Skeletal muscle cell (primary cell): ENCODE results near the gene MOB3B.
"Not testable (repeated sequence)": the region's sequence is repeated elsewhere in the genome, so short reads cannot be mapped to it uniquely, and the experiment has no call there.

Source experiments
- DNase-seq: peaks from one replicate; pipeline ENCODE4 v3.0.0-alpha.2; 2010; ENCODE audit warnings: low read depth
- H3K4me3 ChIP-seq: 2 replicates; pipeline ENCODE4 v1.5.1; 2011; ENCODE audit warnings: low read depth, mild to moderate bottlenecking, control low read depth, low read length, moderate library complexity

The MOB3B gene

DNA sequence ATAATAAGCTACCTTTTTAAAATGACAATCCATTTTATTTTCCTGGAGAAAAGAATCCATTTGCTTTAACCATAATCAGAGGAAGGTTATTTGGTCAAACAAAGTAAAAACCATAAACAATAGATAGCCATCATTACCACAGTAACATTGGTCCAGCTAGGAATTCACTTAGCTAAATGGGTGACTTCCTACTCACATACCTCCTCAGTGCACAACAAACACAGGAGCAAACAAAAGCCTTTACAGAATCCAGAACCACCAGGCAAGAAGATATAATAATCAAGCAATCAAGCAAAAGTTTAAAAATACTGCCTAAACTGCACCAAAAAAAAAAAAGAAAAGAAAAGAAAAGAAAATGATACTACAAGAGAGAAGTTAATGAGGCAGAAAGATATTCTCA lies 6.5 kb downstream of the MOB3B start:
- no peak overlapping the region for H3K4me3 ChIP-seq
- no peak for DNase-seq

DNA sequence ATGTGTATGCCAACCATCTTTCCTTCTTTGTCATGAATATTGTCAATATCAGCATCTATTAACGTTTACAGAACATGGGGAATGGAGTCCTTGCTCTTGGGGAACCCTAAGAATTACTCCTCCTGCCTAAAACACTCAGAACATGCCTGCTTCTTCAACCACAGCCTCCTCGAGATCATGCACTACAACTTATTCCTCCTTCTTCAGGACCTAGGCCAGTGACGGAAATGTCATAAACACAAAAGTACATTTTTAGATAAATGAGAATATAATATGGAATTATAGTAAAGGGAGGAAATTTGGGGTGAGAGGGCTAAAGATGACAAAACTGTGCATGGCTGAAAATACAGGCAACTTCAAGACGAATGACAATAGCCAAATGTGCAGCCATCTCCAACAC lies 8.6 kb downstream of the MOB3B start:
- DNase-seq: no peak
- H3K4me3 ChIP-seq: no peak overlapping the region

DNA sequence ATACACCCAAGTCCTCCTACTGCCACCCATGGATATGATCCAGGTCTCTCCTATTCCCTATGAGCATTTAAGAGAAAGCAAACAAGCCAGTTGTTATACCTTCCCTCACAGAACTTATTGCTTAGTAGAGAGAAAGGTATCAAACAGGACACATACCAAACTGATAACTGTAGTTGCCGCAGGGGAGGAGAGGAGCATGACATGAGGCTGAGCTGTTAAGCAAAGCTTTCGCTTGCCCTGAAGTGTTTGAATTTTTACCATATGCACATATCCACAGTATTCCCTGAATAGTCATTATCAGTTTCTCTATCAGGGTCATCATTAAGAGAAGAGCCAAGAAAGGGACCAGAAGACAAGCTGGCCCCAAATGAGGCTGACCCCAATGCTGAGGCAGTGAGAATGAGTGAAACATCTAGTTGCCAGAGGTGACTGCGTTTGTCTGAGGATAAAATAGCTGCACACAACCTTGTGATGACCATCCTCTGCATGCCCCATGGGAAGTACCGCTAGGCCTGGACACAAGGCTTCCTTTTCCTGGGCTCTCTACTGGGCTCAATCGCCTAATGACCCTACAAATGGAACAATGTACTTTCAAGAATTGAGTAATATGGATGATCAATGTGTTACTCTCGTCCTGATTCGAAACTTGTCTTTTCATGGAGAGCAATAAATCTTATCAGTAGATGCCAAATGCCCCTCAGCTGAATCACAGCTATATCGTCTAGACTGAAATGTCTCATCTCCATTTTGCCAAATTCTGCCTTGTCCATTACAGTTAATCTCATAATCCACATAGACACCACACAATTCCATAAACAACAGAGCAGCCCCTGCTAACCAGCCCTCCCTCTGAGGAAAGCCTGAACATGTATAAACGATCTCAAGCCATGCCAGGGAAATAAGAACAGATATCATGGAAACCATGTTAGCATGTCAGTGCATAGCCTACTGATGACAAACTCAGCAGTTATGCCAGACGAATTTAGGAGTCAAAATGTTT lies 9.8 kb downstream of the MOB3B start:
- no peak overlapping the region for H3K4me3 ChIP-seq
- DNase-seq: no peak

DNA sequence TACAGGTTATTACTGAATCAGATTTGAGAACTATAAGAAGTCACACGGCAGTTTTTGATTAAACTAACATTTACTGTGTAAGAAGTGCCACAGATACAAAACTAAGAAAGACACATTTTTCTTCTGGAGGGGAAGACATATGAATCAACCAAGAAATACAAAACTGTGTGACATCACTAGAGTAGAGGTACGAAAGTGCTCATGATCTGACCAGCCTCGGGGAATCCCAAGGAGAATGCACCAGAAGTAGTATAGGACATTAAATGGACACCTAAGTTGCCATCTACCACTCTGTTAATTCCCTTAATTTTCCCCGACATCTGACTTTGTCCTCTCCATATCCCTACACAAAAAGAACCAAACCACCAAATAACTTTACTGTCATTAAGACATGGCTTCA lies 10.8 kb downstream of the MOB3B start:
- DNase-seq: no peak
- H3K4me3 ChIP-seq: no peak overlapping the region

DNA sequence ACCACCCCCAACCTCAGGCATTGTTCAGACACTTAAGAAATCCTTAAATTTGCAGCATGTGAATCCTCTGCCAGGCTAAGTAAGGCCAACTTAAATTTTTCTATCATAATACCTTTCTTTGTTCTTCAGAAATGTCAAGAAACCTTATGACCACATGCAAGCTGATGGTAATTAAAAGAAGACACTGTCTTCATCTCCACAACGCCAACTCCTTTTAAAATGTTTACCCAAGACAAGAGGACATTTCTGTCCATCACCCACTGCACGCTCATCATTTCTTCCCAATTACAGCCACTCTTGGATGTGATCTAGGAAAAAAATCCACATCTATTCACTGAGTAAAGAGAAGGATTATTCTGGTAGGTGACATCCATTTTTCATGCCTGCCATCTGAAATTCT lies 11.6 kb downstream of the MOB3B start:
- no peak for DNase-seq
- no peak overlapping the region for H3K4me3 ChIP-seq

DNA sequence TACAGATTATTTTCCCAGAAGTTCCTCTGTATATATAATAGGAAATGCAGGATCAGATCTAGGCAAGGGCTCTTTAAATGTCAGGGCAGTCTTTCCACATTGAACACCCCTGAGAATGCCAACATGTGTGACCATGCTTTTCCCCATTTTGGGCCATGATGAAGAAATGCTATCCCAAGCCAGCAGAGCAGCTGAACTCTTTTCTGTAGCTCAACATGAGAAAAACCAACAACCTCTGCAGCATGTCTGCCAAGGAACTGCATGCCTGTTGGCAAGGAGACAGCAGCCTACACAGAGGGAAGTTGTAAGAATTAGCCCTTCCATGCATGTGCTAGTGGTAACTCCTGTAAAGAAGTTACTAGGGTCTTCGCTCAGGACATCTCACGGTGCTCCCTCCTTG lies 15.1 kb downstream of the MOB3B start:
- H3K4me3 ChIP-seq: no peak overlapping the region
- DNase-seq: no peak

DNA sequence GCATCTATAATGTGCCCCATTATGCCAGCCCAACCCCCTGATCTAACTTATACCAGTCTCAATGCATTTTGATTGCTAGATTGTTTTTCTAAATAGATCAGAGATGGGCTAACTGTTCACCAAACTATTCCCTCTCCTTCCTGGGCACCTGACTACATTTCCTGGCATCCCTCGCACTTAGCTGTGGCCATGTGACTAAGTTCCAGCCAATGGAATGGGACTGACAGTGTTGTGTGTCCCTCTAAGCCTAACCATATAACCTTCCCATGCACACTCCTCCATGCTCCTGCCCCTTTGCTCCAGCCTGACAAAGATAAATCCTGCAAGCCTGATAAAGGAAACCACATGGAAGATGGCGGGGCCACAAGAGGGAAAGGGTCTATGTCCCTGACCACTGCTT lies 17.8 kb downstream of the MOB3B start:
- DNase-seq: no peak
- H3K4me3 ChIP-seq: no peak overlapping the region

DNA sequence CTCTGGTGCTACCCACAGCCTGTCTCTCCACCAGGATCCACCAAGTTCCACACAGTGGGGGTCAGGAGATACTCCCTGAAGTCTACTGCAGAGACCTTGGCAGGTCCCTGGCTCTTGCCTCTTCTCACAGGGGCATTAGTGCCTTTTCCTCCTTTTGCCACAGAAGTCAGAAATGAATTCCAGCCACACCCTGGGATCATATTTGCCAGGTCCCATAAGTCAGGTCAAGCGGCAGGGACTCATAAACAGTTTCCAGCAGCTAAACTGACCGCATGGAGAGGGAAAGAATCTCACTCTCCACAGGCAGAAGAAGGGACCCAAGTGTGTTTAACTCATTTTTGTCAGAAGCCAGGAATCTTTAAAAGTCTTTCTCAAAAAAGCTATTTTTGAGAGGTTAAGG lies 18.8 kb downstream of the MOB3B start:
- H3K4me3 ChIP-seq: no peak overlapping the region
- DNase-seq: no peak

DNA sequence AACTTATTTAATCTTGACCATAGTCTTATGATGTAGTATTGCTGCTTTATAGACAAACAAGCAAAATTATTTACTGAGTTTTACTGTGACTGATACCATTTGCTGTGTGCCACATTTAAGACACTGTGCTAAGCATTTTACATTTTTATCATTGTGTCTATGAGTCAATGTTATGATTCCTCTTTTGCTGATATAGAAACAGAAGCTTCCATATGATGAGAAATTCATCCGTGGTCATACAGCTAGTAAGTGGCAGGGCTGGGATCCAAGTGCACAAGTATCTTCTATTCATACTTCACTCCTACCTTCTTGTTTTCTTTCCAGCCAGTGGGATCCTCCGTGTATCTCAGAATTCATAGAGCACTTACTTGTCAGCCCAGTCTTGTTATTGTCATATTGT lies 22.6 kb downstream of the MOB3B start:
- DNase-seq: no peak
- H3K4me3 ChIP-seq: no peak overlapping the region

DNA sequence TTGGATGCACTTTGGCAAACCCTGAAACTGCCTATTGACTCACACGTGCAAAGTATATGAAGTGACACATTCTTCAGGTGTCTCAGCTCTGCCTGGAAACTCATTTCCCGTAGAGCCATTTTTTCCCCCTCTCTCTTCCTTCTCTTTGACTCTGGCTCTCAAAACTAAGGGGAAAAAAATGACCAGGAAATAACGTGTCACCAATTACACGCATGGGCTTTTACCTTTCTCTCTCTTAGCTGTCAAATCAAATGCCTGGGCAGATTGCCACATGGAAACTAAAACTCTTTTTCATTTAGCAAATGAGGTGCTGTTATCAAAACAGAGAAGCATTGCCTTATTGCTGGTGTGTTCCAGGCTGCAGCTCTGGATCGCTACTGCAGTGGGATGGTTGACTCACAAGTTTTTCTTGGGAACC lies 23.9 kb downstream of the MOB3B start:
- no peak for DNase-seq
- H3K4me3 ChIP-seq: no peak overlapping the region

DNA sequence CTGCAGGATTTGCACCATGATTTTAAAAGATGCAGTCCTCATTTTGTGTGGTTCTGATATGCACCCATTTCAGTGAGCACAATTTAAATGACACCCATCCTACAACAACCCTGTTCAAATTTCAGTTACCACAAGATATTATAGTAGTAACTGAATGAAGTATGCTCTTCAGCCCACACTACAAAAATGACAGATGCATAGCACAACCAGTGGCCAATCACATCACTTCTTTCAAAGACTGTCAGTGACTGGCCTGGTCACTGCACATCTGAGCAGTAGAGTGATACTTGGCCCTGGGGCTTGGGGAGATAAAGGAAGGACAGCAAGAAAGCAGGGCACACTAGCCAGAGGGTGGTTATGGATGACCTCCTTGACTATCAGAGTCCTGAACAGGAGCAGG lies 25.4 kb downstream of the MOB3B start:
- H3K4me3 ChIP-seq: no peak overlapping the region
- DNase-seq: no peak

DNA sequence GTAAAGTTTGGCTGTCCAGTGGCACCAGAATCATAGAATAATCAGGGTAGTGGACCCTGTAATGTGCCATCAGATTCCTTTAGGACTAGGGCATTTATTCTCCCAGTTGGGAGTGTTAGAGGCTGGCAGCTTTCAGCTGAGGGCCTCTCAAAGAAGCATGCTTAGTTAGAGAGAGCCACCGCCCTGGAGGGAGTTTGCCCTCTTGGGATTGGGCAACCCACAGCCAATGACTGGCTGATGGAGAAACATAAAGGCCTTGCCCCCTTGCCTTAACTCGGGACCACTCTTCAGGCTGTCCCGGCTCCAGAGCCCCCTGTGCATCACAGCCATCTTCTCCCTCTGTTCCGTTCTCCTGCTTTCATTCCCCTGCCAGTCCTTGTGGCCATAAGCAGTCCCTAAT lies 26.0 kb downstream of the MOB3B start:
- H3K4me3 ChIP-seq: no peak overlapping the region
- no peak for DNase-seq

DNA sequence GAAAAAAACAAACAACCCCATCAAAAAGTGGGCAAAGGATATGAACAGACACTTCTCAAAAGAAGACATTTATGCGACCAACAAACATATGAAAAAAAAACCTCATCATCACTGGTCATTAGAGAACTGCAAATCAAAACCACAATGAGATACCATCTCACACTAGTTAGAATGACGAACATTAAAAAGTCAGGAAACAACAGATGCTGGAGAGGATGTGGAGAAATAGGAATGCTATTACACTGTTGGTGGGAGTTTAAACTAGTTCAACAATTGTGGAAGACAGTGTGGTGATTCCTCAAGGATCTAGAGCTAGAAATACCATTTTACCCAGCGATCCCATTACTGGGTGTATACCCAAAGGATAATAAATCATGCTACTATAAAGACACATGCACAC lies 28.7 kb downstream of the MOB3B start:
- not testable (repeated sequence) for H3K4me3 ChIP-seq, DNase-seq

DNA sequence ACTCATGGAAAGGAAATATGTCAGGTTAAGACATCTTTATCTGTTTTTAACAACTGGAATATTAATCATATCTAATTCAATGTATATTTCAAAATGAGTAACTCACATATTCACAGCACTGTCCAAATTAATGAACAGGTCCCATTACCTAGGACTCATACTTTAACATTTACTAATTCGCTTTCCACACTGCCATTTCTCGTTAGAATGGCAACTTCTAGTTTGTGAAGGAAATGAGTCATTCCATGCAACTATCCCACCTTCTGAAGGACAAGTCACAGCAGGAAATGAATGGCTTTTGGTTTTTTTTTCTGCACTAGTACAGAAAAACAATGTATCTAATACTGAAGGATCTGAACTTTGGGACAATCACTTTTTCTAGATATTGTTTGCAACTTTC lies 30.2 kb downstream of the MOB3B start:
- DNase-seq: peak; percentile 8
- H3K4me3 ChIP-seq: no peak overlapping the region

DNA sequence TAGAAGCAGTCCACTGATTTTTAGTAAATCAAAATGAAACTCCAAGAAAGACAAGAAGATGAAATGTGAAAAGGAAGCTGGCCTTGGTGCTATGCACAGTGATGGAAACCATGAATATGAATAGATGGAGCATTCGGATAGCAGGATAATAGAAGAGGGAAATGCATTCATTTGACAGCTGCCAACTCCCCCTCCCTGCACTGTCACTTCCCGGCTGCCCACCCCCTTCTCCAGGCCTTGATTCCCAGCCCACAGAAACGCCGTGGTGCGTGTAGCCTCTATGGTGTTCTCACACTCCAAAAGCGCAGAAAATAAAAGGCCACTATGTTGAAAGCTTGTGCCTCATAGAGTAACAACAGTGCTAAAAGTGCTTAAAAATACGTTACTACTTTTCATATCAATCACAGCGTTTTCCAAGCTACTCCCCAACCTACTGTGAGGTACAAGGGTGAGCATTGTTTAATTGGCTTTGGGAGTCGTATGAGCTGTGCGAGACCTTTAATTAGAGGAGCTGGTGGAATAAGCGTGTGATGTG lies 31.7 kb downstream of the MOB3B start:
- H3K4me3 ChIP-seq: no peak overlapping the region
- no peak for DNase-seq

DNA sequence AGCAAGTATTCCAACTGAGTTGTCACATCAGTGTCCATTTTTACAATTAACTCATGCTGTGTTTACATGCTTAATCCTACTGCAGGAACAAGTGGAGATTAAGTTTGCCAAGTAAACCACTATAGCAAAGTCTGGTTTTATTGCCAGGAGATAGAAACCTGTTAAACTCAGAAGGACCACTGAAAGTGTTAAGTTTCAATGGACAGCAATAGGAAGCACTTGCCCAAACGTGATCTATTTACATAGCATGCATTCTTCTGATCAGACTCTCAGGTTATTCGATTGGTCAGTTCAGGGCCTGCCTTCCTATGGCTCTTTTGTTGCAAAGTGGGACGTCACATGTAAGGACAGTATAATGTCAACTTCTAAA lies 33.5 kb downstream of the MOB3B start:
- DNase-seq: no peak
- H3K4me3 ChIP-seq: no peak overlapping the region

DNA sequence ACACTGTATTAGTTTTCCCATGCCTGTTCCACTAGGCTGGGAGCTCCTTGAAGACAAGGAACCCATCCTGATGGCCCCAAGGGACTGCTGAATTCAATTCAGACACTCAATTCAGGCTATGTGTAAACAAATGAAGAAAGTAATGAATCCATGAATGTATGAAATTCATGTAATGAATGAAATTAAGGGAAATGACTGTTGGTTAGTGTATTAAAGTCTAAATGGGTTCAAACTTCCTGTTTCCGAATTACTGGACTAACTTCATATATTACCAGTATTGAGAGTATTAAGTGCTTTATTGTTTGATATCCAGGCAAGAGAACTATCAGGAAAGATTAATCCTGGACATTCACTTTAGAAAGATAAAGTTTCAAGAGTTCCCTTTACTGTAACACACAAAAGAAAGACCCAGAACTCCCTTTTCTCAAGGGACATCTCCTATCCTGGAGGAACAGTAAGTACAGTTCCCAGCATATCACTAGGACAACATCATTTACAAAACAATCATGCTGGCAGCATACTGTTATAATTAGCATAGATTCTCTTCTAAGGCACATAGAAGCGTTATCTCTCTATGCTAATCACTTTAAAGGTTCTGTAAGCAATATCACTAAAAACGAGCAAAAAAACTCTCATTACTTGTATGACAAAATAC lies 34.0 kb downstream of the MOB3B start:
- H3K4me3 ChIP-seq: no peak overlapping the region
- DNase-seq: no peak

DNA sequence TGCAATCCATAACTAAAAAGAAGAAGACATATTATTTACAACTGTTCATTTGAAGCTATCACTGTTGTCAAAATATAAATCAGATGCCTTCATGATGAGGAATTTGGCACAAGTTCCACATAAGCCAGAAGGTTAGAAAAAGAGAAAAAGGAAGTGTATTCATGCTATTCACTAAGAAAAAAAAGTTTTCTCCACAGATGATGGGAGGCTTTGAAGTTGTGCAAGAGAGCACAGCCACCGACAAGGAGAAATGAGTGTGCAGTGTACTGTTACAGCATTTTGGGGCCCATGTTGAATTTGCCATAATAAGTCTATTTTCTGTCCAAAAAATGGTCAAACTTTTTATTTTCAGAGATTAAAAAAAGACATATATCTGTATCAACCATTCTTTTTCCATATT lies 38.5 kb downstream of the MOB3B start:
- DNase-seq: peak; percentile 15
- H3K4me3 ChIP-seq: no peak overlapping the region

DNA sequence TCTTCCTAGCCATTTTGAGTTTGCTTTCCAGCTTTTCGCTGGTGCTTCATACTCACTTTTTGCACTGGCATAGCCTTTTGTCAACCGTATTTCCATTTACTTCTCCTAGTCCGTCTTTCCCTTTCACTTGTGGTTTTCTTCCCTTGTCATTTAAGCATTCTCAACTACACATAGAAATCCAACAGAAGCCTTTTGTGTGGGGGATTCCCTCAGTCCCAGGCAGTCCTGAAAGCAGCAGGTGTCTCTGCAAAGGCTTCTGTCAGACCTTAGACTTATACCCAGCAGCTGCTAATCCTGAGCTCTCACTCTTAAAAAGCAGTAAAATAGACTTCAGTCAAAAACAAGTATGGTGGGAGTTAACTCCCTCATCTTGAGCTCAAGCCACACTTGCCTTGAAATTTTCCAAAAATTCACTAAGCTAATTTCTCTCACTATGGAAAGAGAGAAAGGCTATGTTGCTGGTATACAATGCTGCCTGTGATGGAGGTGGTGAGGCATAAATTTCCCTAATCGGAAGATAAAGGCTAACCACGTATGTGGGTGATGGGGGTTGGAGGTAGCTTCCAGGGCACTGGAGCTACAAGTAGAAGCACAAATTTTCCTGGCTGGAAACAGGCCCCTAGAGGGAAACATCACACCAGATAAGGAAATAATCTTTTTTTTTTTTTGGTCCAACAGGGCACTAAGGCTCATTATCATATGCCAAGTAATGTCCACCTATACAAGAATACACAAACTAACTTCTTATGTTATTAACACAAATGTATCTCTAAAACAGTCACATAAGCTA lies 40.3 kb downstream of the MOB3B start:
- H3K4me3 ChIP-seq: no peak overlapping the region
- DNase-seq: no peak

DNA sequence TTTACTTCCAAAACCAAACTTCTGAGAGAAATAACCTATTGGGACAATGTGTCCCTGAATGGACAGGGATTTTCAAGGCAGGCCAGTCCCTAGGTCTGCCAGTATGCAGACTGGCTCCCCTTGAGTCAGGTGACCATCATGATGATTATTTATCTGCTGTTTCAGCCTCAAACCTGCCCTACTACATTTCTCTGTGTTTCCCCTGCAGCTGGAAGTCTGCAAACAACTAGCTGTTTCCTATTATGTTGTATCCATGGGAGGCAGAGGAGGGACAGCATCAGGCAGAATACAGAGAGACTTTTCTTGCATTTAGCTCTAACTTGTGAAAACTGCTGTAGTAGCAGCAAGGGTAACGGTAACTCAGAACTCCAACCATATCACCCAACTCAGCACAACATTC lies 41.7 kb downstream of the MOB3B start:
- no peak for DNase-seq
- H3K4me3 ChIP-seq: no peak overlapping the region
